DMS153 treated with DMSO at 0.1 percent for 48 hours (cell line): ENCODE data around the gene CACNA1E.

Source experiments
- DNase-seq: peaks from one replicate; lab custom pipeline; 2025; ENCODE audit not compliant: unreplicated experiment; lab: John Stamatoyannopoulos, UW

The CACNA1E gene

GRCh38 chr1:181748013-181748412 lies 264.7 kb downstream of the CACNA1E start:
- no peak for DNase-seq

GRCh38 chr1:181754103-181754502 lies 270.8 kb downstream of the CACNA1E start:
- no peak for DNase-seq

GRCh38 chr1:181759481-181759880 lies 276.2 kb downstream of the CACNA1E start:
- no peak for DNase-seq

GRCh38 chr1:181763736-181764135 lies 280.4 kb downstream of the CACNA1E start:
- DNase-seq, result no peak

- DNase-seq, result no peak
Measured at GRCh38 chr1:181765451-181766026, 282.2 kb downstream of the CACNA1E start.

- no peak for DNase-seq
Measured at GRCh38 chr1:181767001-181767708, 283.8 kb downstream of the CACNA1E start.

GRCh38 chr1:181768211-181768929 lies 285.1 kb downstream of the CACNA1E start:
- no peak for DNase-seq

GRCh38 chr1:181768930-181769280 lies 285.6 kb downstream of the CACNA1E start:
- no peak for DNase-seq

GRCh38 chr1:181769846-181770245 lies 286.5 kb downstream of the CACNA1E start:
- DNase-seq, result no peak

GRCh38 chr1:181772714-181773113 lies 289.4 kb downstream of the CACNA1E start:
- no peak for DNase-seq

GRCh38 chr1:181776044-181776443 lies 292.7 kb downstream of the CACNA1E start:
- no peak for DNase-seq

- no peak for DNase-seq
Measured at GRCh38 chr1:181777286-181777685, 294.0 kb downstream of the CACNA1E start.

GRCh38 chr1:181777812-181778211 lies 294.5 kb downstream of the CACNA1E start:
- DNase-seq, result no peak

GRCh38 chr1:181778640-181779260 lies 295.4 kb downstream of the CACNA1E start:
- peak; percentile 30 for DNase-seq

- no peak for DNase-seq
Measured at GRCh38 chr1:181779343-181779742, 296.0 kb downstream of the CACNA1E start.

GRCh38 chr1:181783208-181783607 lies 299.9 kb downstream of the CACNA1E start:
- DNase-seq, result no peak

- DNase-seq, result no peak
Measured at GRCh38 chr1:181784039-181784683, 300.8 kb downstream of the CACNA1E start.

GRCh38 chr1:181789395-181789794 lies 306.1 kb downstream of the CACNA1E start:
- no peak for DNase-seq

GRCh38 chr1:181791721-181792120 lies 308.4 kb downstream of the CACNA1E start:
- DNase-seq, result no peak

- DNase-seq, result no peak
Measured at GRCh38 chr1:181793831-181794230, 310.5 kb downstream of the CACNA1E start.

- DNase-seq, result no peak
Measured at GRCh38 chr1:181794332-181794731, 311.0 kb downstream of the CACNA1E start.
